ENCODE results near the gene RFTN2. TPM values are rescaled to one million over a fixed set of nuclear protein-coding genes. Genes with fewer than 3 reads are reported as not detected.

RFTN2 gene
- total and polyA plus RNA-seq, 8 donors = 4.5 to 35.2 (median 20.4) TPM

DNA sequence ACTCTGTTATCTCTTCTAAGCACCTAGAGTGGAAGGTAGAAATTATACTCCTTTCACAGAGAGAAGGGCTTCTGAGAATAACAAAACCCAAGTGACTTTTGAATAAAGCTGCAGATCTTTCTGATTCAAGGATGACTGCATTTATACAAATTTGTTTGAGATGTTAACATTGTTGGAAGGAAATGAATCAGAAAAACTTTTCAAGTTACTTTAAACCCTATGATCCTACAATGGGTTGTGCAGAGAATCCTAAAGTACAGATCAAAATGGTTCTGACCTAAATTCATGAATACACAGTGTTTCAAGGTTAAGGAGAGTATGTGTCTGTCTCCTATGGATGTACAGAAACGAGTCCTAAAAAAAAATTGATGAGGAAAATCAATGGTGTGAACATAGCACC, 1.8 kb downstream of the RFTN2 start:
- Histone ChIP-seq H3K4me3 (peak overlapping the region; percentile 3 to 8), H3K27ac (no peak overlapping the region), H3K27me3 (no peaks in the 10 kb centered on the region), H3K36me3 (no peaks in the 10 kb centered on the region), H3K4me1 (no peaks in the 10 kb centered on the region), H3K9me3 (no peaks in the 10 kb centered on the region)
- TF ChIP-seq, protein P1, sequence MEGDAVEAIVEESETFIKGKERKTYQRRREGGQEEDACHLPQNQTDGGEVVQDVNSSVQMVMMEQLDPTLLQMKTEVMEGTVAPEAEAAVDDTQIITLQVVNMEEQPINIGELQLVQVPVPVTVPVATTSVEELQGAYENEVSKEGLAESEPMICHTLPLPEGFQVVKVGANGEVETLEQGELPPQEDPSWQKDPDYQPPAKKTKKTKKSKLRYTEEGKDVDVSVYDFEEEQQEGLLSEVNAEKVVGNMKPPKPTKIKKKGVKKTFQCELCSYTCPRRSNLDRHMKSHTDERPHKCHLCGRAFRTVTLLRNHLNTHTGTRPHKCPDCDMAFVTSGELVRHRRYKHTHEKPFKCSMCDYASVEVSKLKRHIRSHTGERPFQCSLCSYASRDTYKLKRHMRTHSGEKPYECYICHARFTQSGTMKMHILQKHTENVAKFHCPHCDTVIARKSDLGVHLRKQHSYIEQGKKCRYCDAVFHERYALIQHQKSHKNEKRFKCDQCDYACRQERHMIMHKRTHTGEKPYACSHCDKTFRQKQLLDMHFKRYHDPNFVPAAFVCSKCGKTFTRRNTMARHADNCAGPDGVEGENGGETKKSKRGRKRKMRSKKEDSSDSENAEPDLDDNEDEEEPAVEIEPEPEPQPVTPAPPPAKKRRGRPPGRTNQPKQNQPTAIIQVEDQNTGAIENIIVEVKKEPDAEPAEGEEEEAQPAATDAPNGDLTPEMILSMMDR (IDR thresholded peaks at IDR 0.05) = no peak
- no peak for ATAC-seq
- intact Hi-C loops (cut with DNase I) = no loop called here
- peak in 1 of 4 donors; percentile 3 for DNase-seq

DNA sequence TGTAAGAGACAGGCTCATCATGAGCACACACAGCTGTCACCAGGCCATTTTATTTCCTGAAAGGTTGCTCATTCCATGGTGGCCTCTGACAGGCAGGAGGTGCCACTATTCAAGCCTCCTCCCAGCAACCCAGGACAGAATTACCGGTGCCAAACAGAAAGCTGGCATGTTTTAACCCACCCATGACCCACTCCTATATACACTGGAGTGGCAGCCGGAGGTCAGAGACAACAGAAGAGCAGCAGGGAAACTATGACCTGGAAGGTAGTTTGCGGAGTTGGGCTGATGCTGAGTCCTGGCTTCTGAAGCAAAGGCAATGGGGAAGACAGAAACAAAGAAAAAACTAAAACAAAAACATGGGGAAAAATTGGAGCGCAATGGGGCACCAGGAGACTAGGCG, 2.3 kb downstream of the RFTN2 start:
- no peaks in the 10 kb centered on the region for H3K36me3 ChIP-seq
- peak overlapping the region in 1 of 2 donors; percentile 3 for H3K4me3 ChIP-seq
- DNase-seq (peak in 1 of 4 donors; percentile 3), ATAC-seq (no peak)
- no peaks in the 10 kb centered on the region for H3K4me1 ChIP-seq
- H3K27me3 ChIP-seq = no peaks in the 10 kb centered on the region
- intact Hi-C loops (cut with DNase I) = no loop called here
- TF ChIP-seq, protein P1 (IDR thresholded peaks at IDR 0.05) = no peak
- H3K9me3 ChIP-seq = no peaks in the 10 kb centered on the region
- H3K27ac ChIP-seq = no peak overlapping the region

DNA sequence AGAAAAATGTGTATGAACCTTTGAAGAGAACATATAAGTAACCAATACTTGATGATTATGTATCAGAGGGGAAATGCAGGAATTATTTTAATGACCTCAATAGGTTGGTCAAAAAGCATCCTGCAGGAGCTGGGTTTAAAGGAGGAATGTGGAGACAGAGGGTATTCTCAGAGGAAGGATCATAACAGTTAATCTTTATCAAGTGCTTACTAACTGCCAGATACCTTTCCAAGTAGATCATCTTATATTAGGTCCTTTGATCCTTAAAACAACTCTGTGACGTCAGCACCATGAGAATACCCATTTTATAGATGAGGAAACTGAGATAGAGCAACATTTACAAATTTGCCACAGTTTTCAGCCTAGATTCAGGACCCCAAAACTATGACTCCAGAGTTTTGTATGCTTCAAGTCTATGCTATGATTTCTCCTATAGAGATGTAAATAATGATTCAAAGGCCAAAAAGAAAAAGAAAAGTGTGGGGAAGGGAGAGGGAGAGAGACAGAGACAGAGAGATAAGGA, 3.0 kb downstream of the RFTN2 start:
- ATAC-seq (no peak), DNase-seq (no peak)
- H3K9me3 ChIP-seq = peaks cover 0 to under 1% of the 10 kb centered on the region in 2 donors
- H3K4me1 ChIP-seq = no peaks in the 10 kb centered on the region
- no peaks in the 10 kb centered on the region for H3K36me3 ChIP-seq
- no peaks in the 10 kb centered on the region for H3K27me3 ChIP-seq
- H3K4me3 ChIP-seq = no peak overlapping the region
- TF ChIP-seq, protein P1 (IDR thresholded peaks at IDR 0.05) = no peak
- intact Hi-C loops (cut with DNase I) = no loop called here
- no peak overlapping the region for H3K27ac ChIP-seq

DNA sequence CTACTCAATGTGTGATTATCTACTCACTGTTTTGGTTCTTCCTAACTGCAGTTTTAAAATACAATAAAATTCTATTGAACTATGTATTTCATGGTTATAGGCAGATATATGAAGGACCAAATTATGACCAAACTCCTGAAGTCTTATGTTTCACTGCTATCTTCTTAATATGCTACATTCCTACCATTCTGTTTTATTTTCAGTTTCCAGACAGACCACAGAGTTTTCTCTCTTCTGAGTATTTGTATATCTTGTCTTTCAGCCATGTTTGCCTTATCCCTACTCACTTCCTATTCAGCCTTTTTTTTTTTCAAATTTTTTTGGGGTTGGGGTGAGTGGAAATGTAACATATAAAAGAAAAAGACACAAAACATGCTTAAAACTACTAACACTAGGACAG, 6.3 kb downstream of the RFTN2 start:
- ATAC-seq (no peak), DNase-seq (no peak)
- TF ChIP-seq, protein P1 (IDR thresholded peaks at IDR 0.05) = no peak
- H3K27ac ChIP-seq = no peak overlapping the region
- no peaks in the 10 kb centered on the region for H3K4me1 ChIP-seq
- no peak overlapping the region for H3K4me3 ChIP-seq
- H3K9me3 ChIP-seq = peaks cover 0 to 17% of the 10 kb centered on the region in 2 donors
- no peaks in the 10 kb centered on the region for H3K27me3 ChIP-seq
- H3K36me3 ChIP-seq = no peaks in the 10 kb centered on the region
- intact Hi-C loops (cut with DNase I) = no loop called here

DNA sequence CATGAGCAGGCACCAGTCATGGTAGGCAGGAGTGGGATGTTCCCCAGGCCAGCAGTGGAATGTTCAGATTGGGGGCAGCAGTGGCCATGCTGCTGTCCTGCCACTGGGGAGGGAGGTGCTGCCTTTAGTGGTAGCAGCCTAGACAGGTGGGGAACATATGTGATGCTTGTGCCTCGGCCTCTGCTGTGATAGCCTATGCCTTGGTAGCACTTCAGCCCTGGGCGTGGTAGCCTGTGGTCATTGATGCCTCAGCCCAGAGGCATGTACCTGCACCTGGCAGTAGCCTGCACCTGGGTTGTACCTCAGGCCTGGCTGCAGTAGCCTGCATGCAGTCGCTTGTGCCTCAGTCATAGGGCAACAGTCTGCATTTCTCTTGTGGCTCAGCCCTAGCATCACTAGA, 7.1 kb downstream of the RFTN2 start:
- no peaks in the 10 kb centered on the region for H3K27me3 ChIP-seq
- no peak for DNase-seq
- H3K4me1 ChIP-seq = no peaks in the 10 kb centered on the region
- H3K36me3 ChIP-seq = no peaks in the 10 kb centered on the region
- H3K9me3 ChIP-seq = peaks cover 0 to 17% of the 10 kb centered on the region in 2 donors
- intact Hi-C loops (cut with DNase I) = no loop called here
- TF ChIP-seq, protein P1 (IDR thresholded peaks at IDR 0.05) = no peak
- no peak for ATAC-seq
- no peak overlapping the region for H3K4me3 ChIP-seq
- H3K27ac ChIP-seq = no peak overlapping the region

Data from left lung (tissue), 10 donors.